GM21717 (cell line): ENCODE data around the gene KL.

ENCODE experiments used
- ATAC-seq: cut with Tn5 transposase; IDR thresholded peaks from one replicate; pipeline ENCODE4 v1.9.1; 2021; ENCODE audit warnings: mild to moderate bottlenecking, moderate library complexity; ENCODE audit not compliant: unreplicated experiment

The KL gene

GRCh38 chr13:33078263-33078662 lies 62.0 kb downstream of the KL start:
- ATAC-seq: no peak

GRCh38 chr13:33079960-33080359 lies 63.7 kb downstream of the KL start:
- ATAC-seq: no peak

GRCh38 chr13:33080972-33081590 lies 64.9 kb downstream of the KL start:
- ATAC-seq: no peak

GRCh38 chr13:33081666-33082065 lies 65.4 kb downstream of the KL start:
- ATAC-seq: no peak

- no peak for ATAC-seq
Observed at GRCh38 chr13:33083054-33083453, 66.8 kb downstream of the KL start.

- ATAC-seq: no peak
Observed at GRCh38 chr13:33087091-33087490, 70.9 kb downstream of the KL start.

- no peak for ATAC-seq
Observed at GRCh38 chr13:33087790-33088189, 71.6 kb downstream of the KL start.

GRCh38 chr13:33089311-33089710 lies 73.1 kb downstream of the KL start:
- ATAC-seq: no peak

GRCh38 chr13:33090755-33091414 lies 74.7 kb downstream of the KL start:
- ATAC-seq: no peak

GRCh38 chr13:33091415-33091774 lies 75.2 kb downstream of the KL start:
- ATAC-seq: no peak

GRCh38 chr13:33092073-33092987 lies 76.1 kb downstream of the KL start:
- no peak for ATAC-seq

GRCh38 chr13:33096886-33097605 lies 80.8 kb downstream of the KL start:
- no peak for ATAC-seq

GRCh38 chr13:33099860-33100259 lies 83.6 kb downstream of the KL start:
- ATAC-seq: no peak

- ATAC-seq: no peak
Observed at GRCh38 chr13:33100886-33101285, 84.7 kb downstream of the KL start.

GRCh38 chr13:33101835-33102234 lies 85.6 kb downstream of the KL start:
- ATAC-seq: no peak

GRCh38 chr13:33103457-33103856 lies 87.2 kb downstream of the KL start:
- ATAC-seq: no peak

- no peak for ATAC-seq
Observed at GRCh38 chr13:33105387-33106005, 89.3 kb downstream of the KL start.

- ATAC-seq: no peak
Observed at GRCh38 chr13:33106656-33107360, 90.6 kb downstream of the KL start.

GRCh38 chr13:33107361-33107760 lies 91.1 kb downstream of the KL start:
- ATAC-seq: no peak

- ATAC-seq: no peak
Observed at GRCh38 chr13:33108620-33109019, 92.4 kb downstream of the KL start.
